HK-2 (cell line): ENCODE results near the gene CYP19A1.
"Not testable (repeated sequence)": the region's sequence is repeated elsewhere in the genome, so short reads cannot be mapped to it uniquely, and the experiment has no call there.

ENCODE experiments used
- DNase-seq: peaks from one replicate; pipeline ENCODE4 v3.0.0-alpha.2; 2018; ENCODE audit not compliant: unreplicated experiment

CYP19A1 gene

DNA sequence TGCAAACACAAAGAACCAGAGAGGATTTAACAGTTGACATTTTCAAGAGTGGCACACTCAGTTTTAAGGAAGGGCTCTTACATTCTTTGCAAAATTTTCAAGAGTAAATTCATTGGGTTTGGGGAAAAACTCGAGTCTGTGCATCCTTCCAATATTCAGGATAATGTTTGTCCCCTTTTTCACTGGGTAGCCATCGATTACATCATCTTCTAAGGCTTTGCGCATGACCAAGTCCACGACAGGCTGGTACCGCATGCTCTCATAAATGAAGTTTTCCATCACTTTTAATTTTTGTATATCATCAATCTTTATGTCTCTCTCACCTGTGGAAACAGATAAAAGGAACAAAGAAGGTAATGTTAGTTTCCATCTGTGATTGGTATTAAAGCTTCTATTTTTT is 126.2 kb downstream of the CYP19A1 start:
- no peak for DNase-seq

DNA sequence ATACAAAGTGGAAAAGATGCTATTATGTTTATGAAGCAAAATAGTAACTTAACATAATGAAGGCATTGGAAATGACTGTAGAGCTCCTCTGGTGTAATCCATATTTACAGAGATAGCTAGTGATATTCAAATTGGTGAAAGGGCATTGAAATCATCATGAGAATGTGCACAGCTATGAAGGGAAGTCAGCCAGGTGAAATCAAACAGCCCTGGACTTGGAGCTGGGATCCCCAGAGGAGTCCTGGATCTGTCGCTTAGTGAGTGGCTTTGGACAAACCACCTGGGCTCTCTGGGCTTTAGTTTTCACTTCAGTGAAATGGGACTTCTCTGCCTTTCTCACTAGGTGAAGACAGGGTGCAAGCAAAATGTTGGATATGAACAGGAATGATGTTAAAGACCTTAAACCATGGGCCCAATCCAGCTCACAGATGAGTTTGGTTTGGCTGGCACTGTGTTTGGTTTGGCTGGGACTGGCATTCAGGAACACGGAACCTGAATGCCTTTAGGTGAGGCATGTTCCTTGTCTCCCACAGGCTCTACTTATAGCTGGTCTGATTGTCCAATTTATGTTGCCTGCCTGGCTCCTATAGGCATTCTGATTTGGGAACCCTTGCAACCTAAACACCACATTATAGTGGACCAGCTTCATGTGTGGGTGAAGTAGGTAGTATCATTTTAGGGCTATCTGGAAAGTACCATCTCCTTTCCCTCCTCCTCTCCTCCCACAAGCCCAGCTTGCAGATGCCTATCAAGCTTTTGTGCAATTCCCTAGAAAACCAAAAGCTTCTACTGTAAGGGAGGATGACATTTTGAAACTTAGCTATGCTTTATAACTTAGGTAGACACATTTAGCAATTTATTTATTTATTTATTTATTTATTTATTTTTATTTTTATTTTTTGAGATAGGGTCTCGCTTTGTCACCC is 133.1 kb downstream of the CYP19A1 start:
- no peak for DNase-seq

- DNase-seq = no peak
Observed at GRCh38 chr15:51203797-51204196, 134.6 kb downstream of the CYP19A1 start.

- no peak for DNase-seq
Observed at GRCh38 chr15:51202783-51203182, 135.6 kb downstream of the CYP19A1 start.

- no peak for DNase-seq
Observed at GRCh38 chr15:51201581-51201980, 136.8 kb downstream of the CYP19A1 start.

GRCh38 chr15:51200792-51201191 is 137.6 kb downstream of the CYP19A1 start:
- no peak for DNase-seq

DNA sequence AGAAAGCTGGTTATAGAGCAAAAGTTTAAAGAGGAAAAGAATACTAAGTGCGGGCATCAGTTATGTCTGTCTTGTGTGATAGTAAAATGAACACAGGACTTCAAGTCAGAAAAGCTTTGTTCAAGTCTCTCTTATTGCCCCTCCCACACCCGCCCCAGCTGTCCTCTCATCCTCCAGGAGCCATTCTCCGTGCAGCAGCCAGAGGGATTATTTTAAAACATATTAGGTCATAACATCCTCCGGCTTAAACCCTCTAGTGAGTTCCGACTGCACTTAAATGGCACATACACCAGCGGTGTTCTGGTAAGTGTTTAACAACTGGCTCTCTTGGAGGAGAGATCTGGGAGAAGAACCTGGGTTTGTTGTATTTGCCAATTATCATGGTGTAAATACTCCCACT is 138.9 kb downstream of the CYP19A1 start:
- DNase-seq = no peak

DNA sequence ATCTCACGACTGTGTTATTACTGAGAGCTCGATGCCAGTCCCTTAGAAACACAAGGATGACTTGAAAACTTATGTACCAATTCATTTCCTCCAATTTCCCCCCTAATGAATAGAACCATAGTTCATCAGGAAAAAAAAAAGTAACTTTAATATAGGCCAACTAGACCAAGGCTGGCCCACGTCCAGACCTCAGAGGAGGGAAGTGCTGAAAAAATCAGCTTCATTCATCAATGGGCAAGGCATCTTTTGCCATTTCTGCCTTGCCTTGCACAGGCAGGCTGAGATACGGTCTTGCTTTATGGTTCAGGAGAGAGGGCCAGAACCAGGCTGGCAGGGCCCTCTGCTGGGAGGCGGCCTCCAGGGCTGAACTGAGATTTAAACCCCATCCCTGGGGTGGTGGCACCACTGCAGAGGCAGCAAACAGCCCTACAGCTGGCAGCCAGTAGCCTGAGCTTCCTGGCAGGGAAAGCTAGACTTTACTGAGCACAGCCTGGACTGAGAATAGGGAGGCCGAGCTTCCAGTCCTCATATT is 139.6 kb downstream of the CYP19A1 start:
- no peak for DNase-seq

DNA sequence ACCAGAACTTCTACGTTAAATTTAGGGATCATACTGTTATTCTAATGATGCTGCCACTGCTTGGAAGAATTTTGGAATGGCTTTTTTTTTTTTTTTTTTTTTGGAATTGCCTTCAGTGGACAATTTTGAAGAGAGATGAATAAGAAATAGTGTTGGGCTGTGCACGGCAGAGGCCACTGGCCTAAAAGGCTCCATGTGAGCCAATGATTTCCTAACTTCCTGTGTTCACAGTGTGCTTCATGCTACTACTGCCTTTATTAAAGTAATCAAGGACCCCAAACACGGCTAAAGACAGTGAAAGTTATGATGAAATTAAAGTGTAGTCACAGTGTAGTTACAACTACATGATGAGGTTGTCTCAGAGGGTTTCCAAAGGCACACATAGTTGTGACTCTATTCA is 142.9 kb downstream of the CYP19A1 start:
- no peak for DNase-seq

DNA sequence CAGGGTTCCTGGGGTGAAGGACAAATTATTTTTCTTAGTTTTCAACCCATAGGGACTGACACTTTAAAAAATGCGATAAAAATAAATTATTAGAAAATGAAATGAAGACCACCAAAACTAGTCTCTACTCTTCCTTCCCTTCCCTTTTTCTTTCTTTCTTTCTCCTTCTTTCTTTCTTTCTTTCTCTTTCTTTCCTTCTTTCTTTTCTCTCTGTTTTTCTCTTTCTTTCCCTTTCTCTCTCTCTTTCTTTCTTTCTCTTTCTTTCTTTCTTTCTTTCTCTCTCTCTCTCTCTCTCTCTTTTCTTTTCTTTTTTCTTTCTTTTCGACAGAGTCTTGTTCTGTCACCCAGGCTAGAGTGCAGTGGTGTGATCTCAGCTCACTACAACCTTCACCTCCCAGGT is 144.4 kb downstream of the CYP19A1 start:
- DNase-seq = no peak

DNA sequence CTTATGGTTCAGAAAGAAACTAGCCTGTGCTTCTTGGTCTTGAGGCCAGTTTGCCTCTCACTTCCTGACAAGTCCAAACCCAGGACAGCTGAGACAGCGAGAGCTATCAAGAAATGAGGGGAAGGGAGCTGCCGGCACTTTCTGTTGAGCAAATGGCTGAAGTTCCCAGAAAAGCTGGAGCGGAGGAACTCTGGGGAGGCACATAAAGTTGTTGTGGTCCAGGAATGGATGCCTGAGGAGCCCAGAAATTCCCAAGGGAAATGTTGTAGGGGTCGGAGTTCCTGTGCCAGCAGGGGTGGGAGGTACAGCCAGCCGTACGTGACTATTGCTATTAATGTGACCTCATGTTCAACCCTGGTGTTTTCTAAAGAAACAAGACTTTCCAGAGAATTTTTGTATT is 144.9 kb downstream of the CYP19A1 start:
- no peak for DNase-seq

DNA sequence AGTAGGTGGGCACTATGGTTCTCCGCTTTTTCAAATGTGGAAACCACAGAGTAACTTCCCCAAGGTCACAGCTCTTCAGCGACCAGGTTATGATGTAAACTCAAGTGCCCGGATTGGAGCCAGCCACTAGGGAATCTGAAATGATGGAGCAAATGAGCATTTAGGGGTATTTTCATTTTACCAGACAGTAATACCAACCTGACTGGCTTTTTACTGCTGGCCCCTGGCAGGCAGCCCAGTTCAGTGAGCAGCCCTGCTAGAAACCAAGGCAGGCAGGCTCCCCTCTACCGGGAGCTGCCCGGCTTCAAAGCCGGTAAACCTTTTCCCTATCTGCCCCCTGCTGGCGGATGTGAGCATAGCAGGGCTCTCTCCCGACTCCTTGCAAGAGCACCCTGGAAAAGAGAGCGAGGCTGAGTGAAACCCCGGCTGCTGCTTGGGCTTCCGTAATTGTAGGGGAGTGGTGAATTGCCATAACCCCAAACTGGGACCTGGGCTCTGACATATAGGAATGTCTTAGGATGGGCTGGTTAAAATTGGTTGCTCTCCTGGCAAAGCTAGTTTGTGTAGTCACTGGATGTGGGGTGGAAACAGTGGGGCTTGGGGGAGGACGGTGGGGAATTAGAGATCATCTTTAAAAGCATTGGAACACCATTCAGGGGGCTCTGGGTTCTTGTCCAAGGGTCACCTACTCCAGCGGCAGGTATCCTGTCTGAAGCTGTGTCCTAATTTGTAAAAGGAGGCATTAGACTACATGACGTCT is 145.7 kb downstream of the CYP19A1 start:
- DNase-seq = peak; percentile 77

DNA sequence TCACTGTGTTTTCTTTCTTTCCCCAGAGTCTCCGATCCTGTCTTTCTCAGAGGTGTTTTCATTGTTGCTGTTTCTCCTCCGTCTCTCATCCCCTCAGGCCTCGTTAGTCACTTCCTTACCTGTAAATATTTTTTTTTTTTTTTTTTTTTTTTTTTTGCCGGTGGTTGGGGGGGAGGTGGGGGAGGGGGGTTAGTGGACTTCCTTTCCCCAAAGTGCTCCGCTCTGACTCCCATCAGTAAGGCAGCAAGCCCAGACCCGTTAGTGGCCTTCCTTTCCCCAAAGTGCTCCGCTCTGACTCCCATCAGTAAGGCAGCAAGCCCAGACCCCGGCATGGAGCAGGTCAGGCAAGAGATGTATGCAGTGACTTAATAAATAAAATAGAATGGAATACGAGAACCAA is 146.6 kb downstream of the CYP19A1 start:
- no peak for DNase-seq

DNA sequence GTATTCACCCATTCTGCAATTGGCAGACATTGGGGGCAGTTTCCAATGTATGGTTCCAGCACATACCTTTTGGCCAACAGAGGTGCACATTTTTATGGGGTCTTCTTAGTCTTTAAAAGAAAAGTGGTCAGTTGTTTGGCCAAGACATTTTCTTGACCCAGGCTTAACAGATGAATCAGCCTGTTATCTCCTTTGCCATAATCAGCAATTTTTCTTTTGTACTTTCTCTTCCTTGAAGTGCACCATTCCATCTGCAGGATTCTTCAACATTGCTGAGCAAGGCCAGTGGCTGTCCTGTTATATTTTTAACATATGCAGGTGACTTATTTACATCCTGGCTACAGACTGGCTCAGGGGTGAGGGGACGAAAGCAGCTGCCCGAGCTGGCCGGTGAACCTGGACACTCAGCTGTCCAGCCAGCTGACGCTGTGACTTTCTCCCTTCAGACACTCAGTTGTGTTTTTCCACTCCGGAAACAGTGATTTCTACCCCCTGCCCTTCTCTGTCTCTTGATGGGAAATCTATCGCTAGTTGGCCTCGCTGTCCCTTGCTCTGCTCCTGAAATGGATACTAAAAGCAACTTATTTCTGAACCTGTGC is 147.2 kb downstream of the CYP19A1 start:
- no peak for DNase-seq

GRCh38 chr15:51190424-51191068 is 147.8 kb downstream of the CYP19A1 start:
- no peak for DNase-seq

GRCh38 chr15:51189669-51190385 is 148.6 kb downstream of the CYP19A1 start:
- DNase-seq = no peak

GRCh38 chr15:51188791-51189190 is 149.6 kb downstream of the CYP19A1 start:
- DNase-seq = not testable (repeated sequence)

DNA sequence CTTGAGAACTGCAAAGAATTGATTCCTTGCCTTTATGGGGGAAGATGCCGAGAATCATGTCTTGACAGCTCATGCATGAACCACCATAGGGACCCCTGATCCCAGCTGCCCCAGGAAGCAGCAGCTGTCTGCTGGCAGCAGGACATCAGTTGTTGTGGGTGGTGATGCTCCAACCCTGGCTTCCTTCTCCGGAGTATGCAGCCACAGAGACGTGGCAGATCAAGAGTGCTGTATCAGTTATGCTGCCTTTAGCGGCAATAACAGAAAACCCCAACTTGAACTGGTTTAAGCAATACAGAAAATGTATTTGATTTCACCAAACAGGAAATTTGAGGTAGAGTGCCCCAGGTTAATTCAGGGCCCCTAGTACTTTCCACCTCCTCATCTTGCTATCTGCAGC is 151.5 kb downstream of the CYP19A1 start:
- no peak for DNase-seq

DNA sequence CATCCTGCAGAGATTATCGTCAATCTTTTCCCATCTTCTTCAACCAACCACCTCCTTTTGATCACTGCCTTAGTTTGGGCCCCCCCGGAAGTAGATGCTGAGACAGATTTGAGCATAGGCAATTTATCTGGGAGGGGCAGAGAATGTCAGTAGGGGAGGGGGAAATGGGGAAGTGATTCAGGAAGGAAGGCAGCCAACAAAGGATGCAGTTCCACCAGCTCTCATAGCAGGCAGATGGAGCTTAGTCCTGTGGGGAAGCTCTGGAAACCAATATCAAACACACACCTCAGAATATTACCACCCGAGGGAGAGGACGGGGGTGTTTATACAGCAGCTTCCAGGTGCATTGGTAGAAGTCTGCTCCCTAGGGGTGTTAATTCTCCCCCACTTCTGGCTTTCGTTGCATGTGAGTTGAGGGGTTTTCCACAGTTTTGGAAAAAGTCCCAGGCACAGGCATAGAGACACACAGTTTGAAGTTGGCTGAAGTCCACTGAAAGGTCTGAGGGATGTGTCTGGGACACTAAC is 152.2 kb downstream of the CYP19A1 start:
- DNase-seq = no peak

- no peak for DNase-seq
Observed at GRCh38 chr15:51185213-51186159, 152.9 kb downstream of the CYP19A1 start.
